ENCODE data around the gene POLR2A.
A peak's percentile ranks its signal among the peaks of the same experiment; 100 is the strongest.

POLR2A gene

GRCh38 chr17:7503521-7503920, 19.4 kb downstream of the POLR2A start:
- no peak for DNase-seq (ENCODE audit: low read depth)

GRCh38 chr17:7508145-7508544, 24.0 kb downstream of the POLR2A start:
- no peak for DNase-seq (ENCODE audit: low read depth)

DNA sequence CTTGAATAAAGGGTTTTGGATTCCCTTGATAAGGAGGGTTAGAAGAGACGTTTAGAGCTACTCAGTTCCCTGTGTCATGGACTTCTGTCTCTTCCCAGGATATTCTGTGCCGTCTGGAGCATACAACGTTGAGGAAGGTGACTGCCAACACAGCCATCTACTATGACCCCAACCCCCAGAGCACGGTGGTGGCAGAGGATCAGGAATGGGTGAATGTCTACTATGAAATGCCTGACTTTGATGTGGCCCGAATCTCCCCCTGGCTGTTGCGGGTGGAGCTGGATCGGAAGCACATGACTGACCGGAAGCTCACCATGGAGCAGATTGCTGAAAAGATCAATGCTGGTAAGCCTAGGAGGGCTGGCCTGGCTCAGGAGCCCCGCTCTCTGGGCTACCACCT, 24.7 kb downstream of the POLR2A start:
- no peak for DNase-seq (ENCODE audit: low read depth)

DNA sequence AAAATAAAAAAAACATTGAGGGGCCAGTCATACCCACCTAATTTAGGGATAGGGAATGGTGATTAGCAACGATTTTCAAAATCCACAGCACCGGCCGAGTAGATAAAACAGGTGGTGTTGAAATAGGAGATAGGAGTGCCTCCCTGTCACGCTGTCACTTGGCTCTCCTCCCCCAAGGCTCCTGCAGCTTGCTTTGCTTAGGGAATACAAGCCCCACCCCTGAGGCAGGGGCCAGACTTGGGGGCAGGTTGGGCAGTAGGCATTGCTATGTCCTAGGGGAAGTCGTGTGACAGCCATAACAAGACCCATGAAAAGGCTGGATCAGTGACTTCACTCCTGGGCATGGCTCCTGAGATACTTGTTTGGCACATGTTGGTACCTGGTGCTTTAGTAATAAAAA, 25.8 kb downstream of the POLR2A start:
- DNase-seq (ENCODE audit: low read depth), result no peak

DNA sequence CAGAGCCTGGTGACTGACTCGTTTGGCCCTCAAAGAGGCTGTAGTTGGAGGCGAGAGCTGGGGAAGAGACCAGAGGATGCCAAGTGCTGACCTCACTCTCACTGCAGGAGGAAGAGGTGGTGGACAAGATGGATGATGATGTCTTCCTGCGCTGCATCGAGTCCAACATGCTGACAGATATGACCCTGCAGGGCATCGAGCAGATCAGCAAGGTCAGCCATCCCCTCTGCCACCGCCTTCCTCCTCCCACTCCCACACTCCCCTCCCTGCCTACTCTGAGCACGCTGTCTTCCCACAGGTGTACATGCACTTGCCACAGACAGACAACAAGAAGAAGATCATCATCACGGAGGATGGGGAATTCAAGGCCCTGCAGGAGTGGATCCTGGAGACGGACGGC, 26.9 kb downstream of the POLR2A start:
- DNase-seq (ENCODE audit: low read depth), result no peak

DNA sequence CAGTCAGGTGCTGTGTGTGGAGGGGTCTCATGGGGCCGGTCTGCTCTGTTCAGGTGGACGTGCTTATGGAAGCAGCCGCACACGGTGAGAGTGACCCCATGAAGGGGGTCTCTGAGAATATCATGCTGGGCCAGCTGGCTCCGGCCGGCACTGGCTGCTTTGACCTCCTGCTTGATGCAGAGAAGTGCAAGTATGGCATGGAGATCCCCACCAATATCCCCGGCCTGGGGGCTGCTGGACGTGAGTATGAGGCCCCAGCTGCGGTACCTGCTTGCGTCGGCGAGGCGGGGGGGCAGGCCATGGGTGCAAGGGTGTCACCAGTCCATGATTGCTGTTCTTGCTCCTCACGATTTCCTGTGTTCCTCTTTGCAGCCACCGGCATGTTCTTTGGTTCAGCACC, 27.9 kb downstream of the POLR2A start:
- no peak for DNase-seq (ENCODE audit: low read depth)

DNA sequence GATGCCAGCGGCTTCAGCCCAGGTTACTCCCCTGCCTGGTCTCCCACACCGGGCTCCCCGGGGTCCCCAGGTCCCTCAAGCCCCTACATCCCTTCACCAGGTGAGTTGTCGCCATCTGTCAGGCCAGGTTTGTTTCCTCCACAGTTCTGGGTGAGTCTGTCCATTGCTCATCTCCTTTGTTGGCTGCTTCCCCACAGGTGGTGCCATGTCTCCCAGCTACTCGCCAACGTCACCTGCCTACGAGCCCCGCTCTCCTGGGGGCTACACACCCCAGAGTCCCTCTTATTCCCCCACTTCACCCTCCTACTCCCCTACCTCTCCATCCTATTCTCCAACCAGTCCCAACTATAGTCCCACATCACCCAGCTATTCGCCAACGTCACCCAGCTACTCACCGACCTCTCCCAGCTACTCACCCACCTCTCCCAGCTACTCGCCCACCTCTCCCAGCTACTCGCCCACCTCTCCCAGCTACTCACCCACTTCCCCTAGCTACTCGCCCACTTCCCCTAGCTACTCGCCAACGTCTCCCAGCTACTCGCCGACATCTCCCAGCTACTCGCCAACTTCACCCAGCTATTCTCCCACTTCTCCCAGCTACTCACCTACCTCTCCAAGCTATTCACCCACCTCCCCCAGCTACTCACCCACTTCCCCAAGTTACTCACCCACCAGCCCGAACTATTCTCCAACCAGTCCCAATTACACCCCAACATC, 28.8 kb downstream of the POLR2A start:
- no peak for DNase-seq (ENCODE audit: low read depth)

DNA sequence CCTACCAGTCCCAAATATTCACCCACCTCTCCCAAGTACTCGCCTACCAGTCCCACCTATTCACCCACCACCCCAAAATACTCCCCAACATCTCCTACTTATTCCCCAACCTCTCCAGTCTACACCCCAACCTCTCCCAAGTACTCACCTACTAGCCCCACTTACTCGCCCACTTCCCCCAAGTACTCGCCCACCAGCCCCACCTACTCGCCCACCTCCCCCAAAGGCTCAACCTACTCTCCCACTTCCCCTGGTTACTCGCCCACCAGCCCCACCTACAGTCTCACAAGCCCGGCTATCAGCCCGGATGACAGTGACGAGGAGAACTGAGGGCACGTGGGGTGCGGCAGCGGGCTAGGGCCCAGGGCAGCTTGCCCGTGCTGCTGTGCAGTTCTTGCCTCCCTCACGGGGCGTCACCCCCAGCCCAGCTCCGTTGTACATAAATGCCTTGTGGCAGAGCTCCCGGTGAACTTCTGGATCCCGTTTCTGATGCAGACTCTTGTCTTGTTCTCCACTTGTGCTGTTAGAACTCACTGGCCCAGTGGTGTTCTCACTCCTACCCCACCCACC, 29.8 kb downstream of the POLR2A start:
- no peak for DNase-seq (ENCODE audit: low read depth)

- no peak for DNase-seq (ENCODE audit: low read depth)
Measured at GRCh38 chr17:7515911-7516610, 31.9 kb downstream of the POLR2A start.

- DNase-seq (ENCODE audit: low read depth), result peak; percentile 33
Measured at GRCh38 chr17:7523033-7523432, 38.9 kb downstream of the POLR2A start.

GRCh38 chr17:7528842-7529241, 44.7 kb downstream of the POLR2A start:
- no peak for DNase-seq (ENCODE audit: low read depth)

GRCh38 chr17:7530023-7530900, 46.1 kb downstream of the POLR2A start:
- no peak for DNase-seq (ENCODE audit: low read depth)

GRCh38 chr17:7538050-7538449, 53.9 kb downstream of the POLR2A start:
- no peak for DNase-seq (ENCODE audit: low read depth)

DNA sequence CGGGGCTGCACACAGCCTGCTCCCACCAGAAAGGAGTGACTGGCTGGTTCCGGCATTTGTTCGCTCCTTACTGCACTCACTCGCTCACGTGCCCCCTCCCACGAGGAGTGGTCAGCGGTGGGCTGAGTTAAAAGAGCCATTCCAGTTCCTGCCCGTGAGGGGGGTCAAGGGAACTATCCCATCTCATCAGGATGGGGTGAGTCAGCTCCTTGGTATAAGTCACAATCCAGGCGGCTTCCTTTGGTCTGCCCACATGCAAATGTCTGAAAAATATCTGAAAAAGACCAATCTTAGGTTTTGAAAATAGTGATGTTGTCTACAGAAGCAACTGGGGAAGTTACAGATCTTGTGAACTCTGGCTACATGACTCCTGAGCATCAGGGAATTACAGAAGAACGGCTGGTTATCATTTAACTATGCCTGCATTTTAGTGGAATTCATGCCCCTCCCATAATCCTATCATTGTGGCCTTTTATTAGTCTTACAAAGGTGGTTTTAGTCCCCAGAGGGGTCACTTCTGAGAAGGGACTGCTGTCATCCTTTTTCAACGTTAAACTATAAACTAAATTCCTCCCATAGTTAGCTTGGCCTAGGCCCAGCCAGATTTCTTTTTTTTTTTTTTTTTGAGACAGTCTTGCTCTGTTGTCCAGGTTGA, 54.9 kb downstream of the POLR2A start:
- DNase-seq (ENCODE audit: low read depth), result no peak

DNA sequence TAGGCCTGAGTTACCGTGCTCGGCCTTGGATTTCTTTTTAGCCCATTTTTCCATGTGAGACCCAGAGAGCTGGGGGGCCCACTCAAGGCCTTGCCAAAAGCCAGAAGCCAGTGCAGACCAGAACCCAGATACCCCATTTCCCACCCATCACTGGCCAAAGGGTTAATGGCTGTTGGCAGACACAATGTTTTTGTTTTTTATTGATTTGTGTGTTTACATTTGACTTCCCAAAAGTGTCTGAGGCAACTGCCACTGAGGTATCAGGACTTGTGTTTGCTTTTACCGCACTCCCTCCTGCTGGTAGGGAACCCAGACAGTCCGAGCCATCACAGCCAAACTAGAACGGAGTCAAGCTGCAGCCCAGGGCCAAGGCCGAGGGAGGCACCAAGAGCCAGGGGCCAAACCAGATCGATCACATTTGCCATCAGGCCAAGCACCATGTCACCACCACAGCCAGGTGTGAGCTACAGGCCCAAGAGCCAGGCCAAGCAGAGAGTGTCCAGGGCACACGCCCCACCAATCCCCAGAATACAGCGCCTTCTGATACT, 57.0 kb downstream of the POLR2A start:
- DNase-seq (ENCODE audit: low read depth), result no peak

DNA sequence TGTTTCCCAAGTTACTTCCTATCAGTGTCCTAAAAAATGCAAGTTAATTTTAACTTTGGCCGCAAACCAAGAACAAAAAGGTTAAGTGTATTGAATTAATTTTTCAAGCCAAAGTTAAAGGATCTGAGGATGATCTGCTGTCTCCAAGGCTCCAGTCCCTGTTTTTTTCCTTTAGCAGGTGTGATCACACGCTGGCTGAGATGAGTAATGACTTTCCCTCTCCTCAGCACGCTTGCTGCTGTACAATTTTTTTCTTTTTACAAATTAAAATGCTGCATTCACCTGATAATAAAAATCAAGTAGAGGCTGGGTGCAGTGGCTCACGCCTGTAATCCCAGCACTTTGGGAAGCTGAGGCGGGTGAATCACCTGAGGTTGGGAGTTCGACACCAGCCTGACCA, 60.7 kb downstream of the POLR2A start:
- no peak for DNase-seq (ENCODE audit: low read depth)

DNA sequence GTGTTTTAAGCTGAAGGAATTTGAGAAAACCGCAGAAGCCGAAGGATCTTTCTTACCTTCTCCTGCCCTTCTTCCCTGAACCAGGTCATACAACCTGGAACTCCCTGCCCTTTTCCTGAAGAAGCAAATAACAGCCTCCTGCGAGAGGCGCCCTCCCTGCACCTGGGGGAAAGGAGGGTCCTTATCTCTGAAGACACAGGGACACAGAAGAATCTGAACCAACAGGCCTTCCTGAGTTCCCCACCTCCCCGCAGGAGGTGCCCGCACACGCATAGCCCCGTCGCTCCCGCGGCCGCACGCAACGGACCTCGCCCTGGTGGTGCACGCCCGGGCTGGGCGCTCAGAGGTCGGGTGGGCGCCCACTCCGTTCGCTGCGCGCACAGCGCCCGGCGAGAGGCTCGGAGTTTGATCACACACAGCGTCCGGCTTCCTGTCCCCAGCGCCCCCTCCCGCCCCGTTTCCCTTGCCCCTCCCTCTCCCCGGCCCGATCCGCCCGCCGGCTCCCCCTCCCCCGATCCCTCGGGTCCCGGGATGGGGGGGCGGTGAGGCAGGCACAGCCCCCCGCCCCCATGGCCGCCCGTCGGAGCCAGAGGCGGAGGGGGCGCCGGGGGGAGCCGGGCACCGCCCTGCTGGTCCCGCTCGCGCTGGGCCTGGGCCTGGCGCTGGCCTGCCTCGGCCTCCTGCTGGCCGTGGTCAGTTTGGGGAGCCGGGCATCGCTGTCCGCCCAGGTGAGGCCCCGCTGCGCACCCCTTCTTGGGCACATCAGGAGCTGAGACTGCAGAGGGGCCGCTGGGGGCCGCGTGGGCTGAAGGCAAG, 64.6 kb downstream of the POLR2A start, which contains the start of gene TNFSF12:
Gene TNFSF12 (plus strand): TSS at position 474 of the 816 bp plus-strand sequence. CDS start 96 bp downstream, at position 570.
- DNase-seq (ENCODE audit: low read depth), result no peak

Data from stimulated activated CD8-positive, alpha-beta memory T cell treated with anti-CD3 and anti-CD28 coated beads, Interleukin-12 subunit alpha, Interleukin-12 subunit beta, amount 100 ng/mL, for 1 hour (primary cell).